Measurements from ENCODE around the gene GPR18. TPM values are rescaled to one million over a fixed set of nuclear protein-coding genes. Genes with fewer than 3 reads are reported as not detected.
A peak's percentile ranks its signal among the peaks of the same experiment; 100 is the strongest.

GPR18 gene
- total RNA-seq, 1 experiment from 2014 or later, result not detected

DNA sequence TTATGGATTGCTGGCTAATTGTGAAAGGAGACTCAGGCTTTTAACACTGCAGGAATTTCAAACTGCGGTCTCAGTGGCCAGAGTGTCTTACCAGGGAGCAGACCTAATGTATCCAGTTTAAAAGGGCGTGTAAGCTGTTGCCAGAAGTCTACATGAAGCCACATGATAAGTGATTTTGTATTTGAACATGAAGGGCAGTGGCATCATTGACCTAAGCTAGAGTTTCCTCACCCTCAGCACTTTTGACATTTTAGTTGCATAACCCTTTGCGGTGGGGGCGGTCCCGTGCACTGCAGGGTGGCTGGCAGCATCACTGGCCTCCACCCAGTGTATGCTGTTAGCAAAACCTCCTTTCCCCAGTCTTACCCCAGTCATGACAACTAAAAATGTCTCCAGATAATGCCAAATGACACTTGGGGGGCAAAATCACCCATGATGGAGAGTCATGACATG is 23.7 kb upstream of the GPR18 start:
- no peak overlapping the region for H3K27ac ChIP-seq (ENCODE audit: insufficient read length, low read depth, low read length)
- no peak overlapping the region for H4K8ac ChIP-seq (replicated peaks; ENCODE audit: insufficient read length, low read depth, low read length)
- H2AFZ ChIP-seq (ENCODE audit: low read length), result no peak overlapping the region
- no peak overlapping the region for H2AK5ac ChIP-seq (ENCODE audit: insufficient read length, low read length)
- no peaks in the 10 kb centered on the region for H3K27me3 ChIP-seq (ENCODE audit: insufficient read depth, low read length)
- no peak overlapping the region for H3T11ph ChIP-seq (ENCODE audit: low read length)
- H4K20me1 ChIP-seq (ENCODE audit: control insufficient read depth, insufficient read depth, insufficient read length), result no peaks in the 10 kb centered on the region
- H4K5ac ChIP-seq (ENCODE audit: insufficient read length, low read depth, low read length), result no peak overlapping the region
- peak overlapping the region in 1 of 3 experiments; percentile 40; a peak in 2 of 7 replicates for H3K27ac Mint-ChIP-seq
- peaks cover 4 to 10% (median 6%) of the 10 kb centered on the region in 3 experiments; a peak in 4 of 7 replicates for H3K36me3 Mint-ChIP-seq (ENCODE audit: insufficient read depth in 1 of 3, low read depth in 3 of 3)
- no peak overlapping the region for H3K4me3 Mint-ChIP-seq
- H3K14ac ChIP-seq (ENCODE audit: insufficient read depth, low read length), result no peak overlapping the region
- H3K4me1 Mint-ChIP-seq, result peaks cover 18 to 27% of the 10 kb centered on the region in 2 experiments
- H2BK12ac ChIP-seq (ENCODE audit: insufficient read length, low read depth, low read length), result no peak overlapping the region
- H3K56ac ChIP-seq (ENCODE audit: insufficient read length, low read depth, low read length), result no peak overlapping the region
- H2BK20ac ChIP-seq (ENCODE audit: low read depth, low read length, poor library complexity, severe bottlenecking), result no peak overlapping the region
- H4K91ac ChIP-seq (ENCODE audit: insufficient read length, low read depth, low read length), result no peak overlapping the region
- H3K9me3 ChIP-seq (ENCODE audit: control insufficient read depth, low read depth, low read length), result no peaks in the 10 kb centered on the region
- H3K79me1 ChIP-seq (ENCODE audit: insufficient read depth, low read depth, low read length, poor library complexity, severe bottlenecking), result no peaks in the 10 kb centered on the region
- no peak overlapping the region for H3K9ac ChIP-seq (ENCODE audit: extremely low read depth, insufficient read length, low read length)
- TF ChIP-seq, protein P1, sequence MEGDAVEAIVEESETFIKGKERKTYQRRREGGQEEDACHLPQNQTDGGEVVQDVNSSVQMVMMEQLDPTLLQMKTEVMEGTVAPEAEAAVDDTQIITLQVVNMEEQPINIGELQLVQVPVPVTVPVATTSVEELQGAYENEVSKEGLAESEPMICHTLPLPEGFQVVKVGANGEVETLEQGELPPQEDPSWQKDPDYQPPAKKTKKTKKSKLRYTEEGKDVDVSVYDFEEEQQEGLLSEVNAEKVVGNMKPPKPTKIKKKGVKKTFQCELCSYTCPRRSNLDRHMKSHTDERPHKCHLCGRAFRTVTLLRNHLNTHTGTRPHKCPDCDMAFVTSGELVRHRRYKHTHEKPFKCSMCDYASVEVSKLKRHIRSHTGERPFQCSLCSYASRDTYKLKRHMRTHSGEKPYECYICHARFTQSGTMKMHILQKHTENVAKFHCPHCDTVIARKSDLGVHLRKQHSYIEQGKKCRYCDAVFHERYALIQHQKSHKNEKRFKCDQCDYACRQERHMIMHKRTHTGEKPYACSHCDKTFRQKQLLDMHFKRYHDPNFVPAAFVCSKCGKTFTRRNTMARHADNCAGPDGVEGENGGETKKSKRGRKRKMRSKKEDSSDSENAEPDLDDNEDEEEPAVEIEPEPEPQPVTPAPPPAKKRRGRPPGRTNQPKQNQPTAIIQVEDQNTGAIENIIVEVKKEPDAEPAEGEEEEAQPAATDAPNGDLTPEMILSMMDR (conservative IDR thresholded peaks at IDR 0.05), result no peak
- H2BK5ac ChIP-seq (ENCODE audit: insufficient read length, low read length), result no peak overlapping the region
- H3K79me2 ChIP-seq (ENCODE audit: insufficient read depth, low read length), result no peaks in the 10 kb centered on the region
- H3K23ac ChIP-seq (ENCODE audit: insufficient read length, low read depth, low read length), result no peak overlapping the region
- H3K18ac ChIP-seq (ENCODE audit: insufficient read length, low read depth, low read length), result no peak overlapping the region
- H3K23me2 ChIP-seq (ENCODE audit: insufficient read length, low read depth, low read length, poor library complexity, severe bottlenecking), result no peaks in the 10 kb centered on the region
- H2BK120ac ChIP-seq (ENCODE audit: low read depth, low read length, poor library complexity, severe bottlenecking), result no peak overlapping the region
- H3K4me1 ChIP-seq (ENCODE audit: insufficient read depth, low read length), result no peaks in the 10 kb centered on the region; the same call in 1 of the 2 replicates
- no peaks in the 10 kb centered on the region for H3K9me3 Mint-ChIP-seq
- H3K4me2 ChIP-seq (ENCODE audit: insufficient read depth, insufficient read length, low read length), result no peak overlapping the region
- no peaks in the 10 kb centered on the region for H3K27me3 Mint-ChIP-seq (ENCODE audit: low read depth)
- no peak overlapping the region for H2BK15ac ChIP-seq (ENCODE audit: low read depth, low read length)
- no peak overlapping the region for H3K4ac ChIP-seq (ENCODE audit: low read depth, low read length)
- DNase-seq, result no peak
- WGBS (ENCODE audit: extremely low coverage, insufficient read length, low lambda C conversion rate), result no CpG with 5 or more reads among the region's 5 CpGs

All from H9 (cell line).